ENCODE results near the gene KLHL6.

DNA sequence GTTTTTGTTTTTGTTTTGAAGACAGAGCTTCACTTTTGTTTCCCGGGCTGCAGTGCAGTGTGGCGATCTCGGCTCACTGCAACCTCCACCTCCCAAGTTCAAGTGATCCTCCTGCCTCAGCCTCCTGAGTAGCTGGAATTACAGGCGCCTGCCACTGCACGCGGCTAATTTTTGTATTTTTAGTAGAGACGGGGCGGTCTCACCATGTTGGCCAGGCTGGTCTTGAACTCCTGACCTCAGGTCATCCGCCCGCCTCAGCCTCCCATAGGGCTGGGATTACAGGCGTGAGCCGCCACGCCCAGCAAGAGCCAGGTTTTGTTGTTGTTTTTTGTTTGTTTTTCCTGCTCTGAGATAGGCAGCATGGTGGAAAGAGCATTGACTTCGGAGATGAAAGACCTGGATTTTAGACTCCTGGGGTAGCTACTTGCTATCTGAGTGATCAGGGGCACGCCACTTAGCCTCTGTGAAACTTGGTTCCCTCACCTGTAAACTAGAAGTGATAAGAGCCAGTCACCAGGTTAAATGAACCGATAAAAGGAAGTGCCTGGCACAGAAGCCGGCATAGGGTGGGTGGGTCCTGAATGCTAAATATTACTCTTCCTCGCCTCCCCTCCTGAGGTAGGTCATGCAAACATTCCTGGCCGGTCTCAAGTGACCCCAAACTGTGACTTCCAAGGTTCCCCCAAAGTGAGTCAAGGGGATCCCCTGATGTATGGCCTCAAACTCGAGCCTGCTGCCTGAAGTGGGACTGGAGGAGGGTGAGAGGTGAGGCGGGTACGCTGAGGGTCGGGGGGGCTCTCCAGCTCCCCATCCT, 64.2 kb downstream of the KLHL6 start:
- TF ChIP-seq CEBPZ (IDR thresholded peaks at IDR 0.05; ENCODE audit: low read depth, low read length) (no peak), SMC3 (IDR thresholded peaks at IDR 0.05; ENCODE audit: borderline replicate concordance, low read length) (no peak)
